ENCODE data around the gene ZIC1. TPM values are rescaled to one million over a fixed set of nuclear protein-coding genes. Genes with fewer than 3 reads are reported as not detected.

ZIC1 gene
- total and polyA plus RNA-seq, 2 donors (not counting 1 experiment from before 2014, with no cell fraction given) = not detected

GRCh38 chr3:147428326-147428725, 19.2 kb downstream of the ZIC1 start:
- Mint-ChIP-seq H3K4me1 (no peaks in the 10 kb centered on the region), H3K9me3 (ENCODE audit: insufficient read depth) (no peaks in the 10 kb centered on the region), H3K27ac (no peak overlapping the region), H3K4me3 (no peak overlapping the region), H3K27me3 (peaks cover 24% of the 10 kb centered on the region)
- H3K4me2 ChIP-seq (replicated peaks; ENCODE audit: low read depth, low read length, poor library complexity, severe bottlenecking) = no peak overlapping the region
- H3K27ac ChIP-seq (ENCODE audit: low read length in 2 of 2) = no peak overlapping the region
- H3K79me2 ChIP-seq (ENCODE audit: control insufficient read depth, insufficient read depth, low read length) = no peaks in the 10 kb centered on the region
- no CpG with 5 or more reads among the region's 1 CpG for WGBS (ENCODE audit: insufficient coverage)
- H2AFZ ChIP-seq (ENCODE audit: insufficient read depth, low read depth, low read length, poor library complexity, severe bottlenecking) = no peak overlapping the region
- no peaks in the 10 kb centered on the region for H3K36me3 ChIP-seq (replicated peaks in 1 of 2; ENCODE audit: control extremely low read depth in 1 of 2, control insufficient read depth in 1 of 2, extremely low read depth in 1 of 2, insufficient read depth in 2 of 2, low read length in 1 of 2)
- intact Hi-C loops (cut with micrococcal nuclease) = no loop called here
- DNase-seq = no peak
- ChIA-PET POLR2A (no interaction called here), CTCF (no interaction called here)
- peaks cover 0 to 16% (median 4%) of the 10 kb centered on the region in 4 experiments for H3K27me3 ChIP-seq (replicated peaks in 1 of 4; ENCODE audit: control extremely low read depth in 1 of 4, control insufficient read depth in 3 of 4, insufficient read depth in 4 of 4, low read length in 3 of 4)
- TF ChIP-seq, protein P1, sequence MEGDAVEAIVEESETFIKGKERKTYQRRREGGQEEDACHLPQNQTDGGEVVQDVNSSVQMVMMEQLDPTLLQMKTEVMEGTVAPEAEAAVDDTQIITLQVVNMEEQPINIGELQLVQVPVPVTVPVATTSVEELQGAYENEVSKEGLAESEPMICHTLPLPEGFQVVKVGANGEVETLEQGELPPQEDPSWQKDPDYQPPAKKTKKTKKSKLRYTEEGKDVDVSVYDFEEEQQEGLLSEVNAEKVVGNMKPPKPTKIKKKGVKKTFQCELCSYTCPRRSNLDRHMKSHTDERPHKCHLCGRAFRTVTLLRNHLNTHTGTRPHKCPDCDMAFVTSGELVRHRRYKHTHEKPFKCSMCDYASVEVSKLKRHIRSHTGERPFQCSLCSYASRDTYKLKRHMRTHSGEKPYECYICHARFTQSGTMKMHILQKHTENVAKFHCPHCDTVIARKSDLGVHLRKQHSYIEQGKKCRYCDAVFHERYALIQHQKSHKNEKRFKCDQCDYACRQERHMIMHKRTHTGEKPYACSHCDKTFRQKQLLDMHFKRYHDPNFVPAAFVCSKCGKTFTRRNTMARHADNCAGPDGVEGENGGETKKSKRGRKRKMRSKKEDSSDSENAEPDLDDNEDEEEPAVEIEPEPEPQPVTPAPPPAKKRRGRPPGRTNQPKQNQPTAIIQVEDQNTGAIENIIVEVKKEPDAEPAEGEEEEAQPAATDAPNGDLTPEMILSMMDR (IDR thresholded peaks at IDR 0.05) = no peak
- TF ChIP-seq EZH2 (IDR thresholded peaks at IDR 0.05; ENCODE audit: borderline replicate concordance, insufficient read depth, low read depth, low read length, poor library complexity, severe bottlenecking) = no peak
- H3K9ac ChIP-seq (ENCODE audit: low read length) = no peak overlapping the region
- no peaks in the 10 kb centered on the region for H3K4me1 ChIP-seq (ENCODE audit: control insufficient read depth in 2 of 2, insufficient read depth in 2 of 2, low read length in 2 of 2)
- ATAC-seq (ENCODE audit: low read depth) = no peak
- H3K9me3 ChIP-seq (ENCODE audit: control extremely low read depth in 1 of 3, control insufficient read depth in 2 of 3, insufficient read depth in 1 of 3, low read length in 2 of 3) = peaks cover 0 to 10% (median 0%) of the 10 kb centered on the region in 3 donors
- no peak overlapping the region for H3K4me3 ChIP-seq (ENCODE audit: control extremely low read depth in 1 of 5, extremely low read depth in 1 of 5, insufficient read depth in 1 of 5, low read depth in 2 of 5, low read length in 4 of 5)
- no peaks in the 10 kb centered on the region for H4K20me1 ChIP-seq (ENCODE audit: control insufficient read depth, insufficient read depth, low read length, poor library complexity, severe bottlenecking)

DNA sequence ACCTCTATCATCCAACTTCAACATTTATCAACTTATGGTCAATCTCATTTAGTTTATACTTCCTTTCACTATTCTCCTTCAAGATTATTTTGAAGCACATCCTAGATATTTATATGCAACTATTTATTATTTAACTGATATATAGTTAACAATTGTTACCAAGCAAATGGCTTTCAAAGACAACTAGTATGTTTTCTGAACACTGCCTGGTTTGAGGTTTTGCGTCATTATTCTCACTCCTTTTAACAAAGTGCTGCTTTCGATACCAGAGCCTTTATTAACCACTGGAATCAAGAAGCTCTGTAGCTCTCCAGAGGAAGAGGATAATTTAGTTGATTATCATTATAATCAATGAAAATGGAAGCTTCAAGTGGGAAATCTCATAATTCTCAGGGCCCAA, 19.6 kb downstream of the ZIC1 start:
- no peak overlapping the region for H3K27ac ChIP-seq (ENCODE audit: low read length in 2 of 2)
- ATAC-seq (ENCODE audit: low read depth) (no peak), DNase-seq (no peak)
- H3K79me2 ChIP-seq (ENCODE audit: control insufficient read depth, insufficient read depth, low read length) = no peaks in the 10 kb centered on the region
- no peaks in the 10 kb centered on the region for H3K9me3 Mint-ChIP-seq (ENCODE audit: insufficient read depth)
- no peaks in the 10 kb centered on the region for H3K36me3 ChIP-seq (replicated peaks in 1 of 2; ENCODE audit: control extremely low read depth in 1 of 2, control insufficient read depth in 1 of 2, extremely low read depth in 1 of 2, insufficient read depth in 2 of 2, low read length in 1 of 2)
- peaks cover 0 to 12% (median 2%) of the 10 kb centered on the region in 4 experiments for H3K27me3 ChIP-seq (replicated peaks in 1 of 4; ENCODE audit: control extremely low read depth in 1 of 4, control insufficient read depth in 3 of 4, insufficient read depth in 4 of 4, low read length in 3 of 4)
- TF ChIP-seq, protein P1 (IDR thresholded peaks at IDR 0.05) = no peak
- TF ChIP-seq EZH2 (IDR thresholded peaks at IDR 0.05; ENCODE audit: borderline replicate concordance, insufficient read depth, low read depth, low read length, poor library complexity, severe bottlenecking) = no peak
- no peak overlapping the region for H3K4me3 ChIP-seq (ENCODE audit: control extremely low read depth in 1 of 5, extremely low read depth in 1 of 5, insufficient read depth in 1 of 5, low read depth in 2 of 5, low read length in 4 of 5)
- H3K9ac ChIP-seq (ENCODE audit: low read length) = no peak overlapping the region
- no peaks in the 10 kb centered on the region for H3K4me1 Mint-ChIP-seq
- H3K9me3 ChIP-seq (ENCODE audit: control extremely low read depth in 1 of 3, control insufficient read depth in 2 of 3, insufficient read depth in 1 of 3, low read length in 2 of 3) = peaks cover 0 to 6% (median 0%) of the 10 kb centered on the region in 3 donors
- no peaks in the 10 kb centered on the region for H4K20me1 ChIP-seq (ENCODE audit: control insufficient read depth, insufficient read depth, low read length, poor library complexity, severe bottlenecking)
- no peaks in the 10 kb centered on the region for H3K4me1 ChIP-seq (ENCODE audit: control insufficient read depth in 2 of 2, insufficient read depth in 2 of 2, low read length in 2 of 2)
- peaks cover 19% of the 10 kb centered on the region for H3K27me3 Mint-ChIP-seq
- H3K27ac Mint-ChIP-seq = no peak overlapping the region
- no peak overlapping the region for H3K4me3 Mint-ChIP-seq
- WGBS (ENCODE audit: insufficient coverage) = no CpG with 5 or more reads among the region's 2 CpGs
- intact Hi-C loops (cut with micrococcal nuclease) = no loop called here
- ChIA-PET POLR2A (no interaction called here), CTCF (no interaction called here)
- H3K4me2 ChIP-seq (replicated peaks; ENCODE audit: low read depth, low read length, poor library complexity, severe bottlenecking) = no peak overlapping the region
- no peak overlapping the region for H2AFZ ChIP-seq (ENCODE audit: insufficient read depth, low read depth, low read length, poor library complexity, severe bottlenecking)

Data from B cell (primary cell).